Fibroblast of lung (primary cell): Measurements from ENCODE around the gene CAPZB.

ENCODE experiments used
- CTCF ChIP-seq, 2 donors: IDR thresholded peaks in 1 of 2; conservative IDR thresholded peaks in 1 of 2; 1 replicate in 1 of 2; 2 replicates in 1 of 2; pipeline ENCODE4 v1.5.1; 2011 to 2012; ENCODE audit warnings: low read length in 2 of 2, control low read depth in 1 of 2, inconsistent platforms in 1 of 2, low read depth in 1 of 2, mild to moderate bottlenecking in 1 of 2
- EZH2 ChIP-seq: IDR thresholded peaks from 2 replicates; pipeline ENCODE4 v1.5.1; 2012; ENCODE audit warnings: low read length, control low read depth, mild to moderate bottlenecking; ENCODE audit errors: missing control alignments

GRCh38 chr1:19382222-19382621, 103.1 kb downstream of the CAPZB start:
- TF ChIP-seq CTCF (conservative IDR thresholded peaks at IDR 0.05 in 1 of 2, IDR thresholded peaks at IDR 0.05 in 1 of 2; ENCODE audit: low read depth in 1 of 2, low read length in 2 of 2) (no peak), EZH2 (no peak)
